ENCODE data around the gene ANKRD55. TPM values are rescaled to one million over a fixed set of nuclear protein-coding genes. Genes with fewer than 3 reads are reported as not detected.

The ANKRD55 gene
- total RNA-seq, 2 donors from 2014 or later, result not detected

DNA sequence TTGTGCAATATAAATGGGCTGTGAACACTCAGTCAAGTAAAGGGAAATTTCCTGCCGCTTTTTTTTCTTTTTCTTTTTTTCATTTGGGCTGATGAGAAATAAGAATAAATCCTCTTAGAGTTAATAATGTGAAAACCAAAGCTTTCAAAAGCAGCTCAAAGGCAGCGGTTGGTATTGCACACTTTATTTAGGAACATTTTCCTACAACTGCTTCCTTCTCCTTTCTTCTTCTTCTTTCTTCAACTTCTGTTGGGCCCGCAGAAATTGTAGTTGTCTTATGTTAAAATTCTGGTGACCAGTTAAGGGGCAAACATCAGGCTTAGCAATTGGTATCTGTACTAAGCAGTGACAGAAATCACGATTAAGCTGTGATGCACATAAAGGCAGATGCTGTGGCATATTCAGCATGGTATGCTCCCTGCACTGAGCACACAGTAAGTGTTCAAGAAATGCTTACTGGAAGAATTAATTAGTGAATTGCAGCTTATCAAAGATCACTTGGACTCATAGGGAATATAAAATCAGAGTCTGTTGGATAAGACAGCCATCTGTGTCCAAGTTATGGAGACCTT, 85.4 kb downstream of the ANKRD55 start:
- peaks cover 0 to 4% of the 10 kb centered on the region in 2 donors for H3K4me1 ChIP-seq (ENCODE audit: control insufficient read depth in 1 of 2, low read depth in 2 of 2)
- H3K36me3 ChIP-seq, result no peaks in the 10 kb centered on the region
- no peak for ATAC-seq (ENCODE audit: insufficient number of reproducible peaks, low FRiP score, low read depth)
- no peak overlapping the region for H3K27ac ChIP-seq
- no peak overlapping the region for H3K4me3 ChIP-seq
- DNase-seq (ENCODE audit: low spot score), result no peak
- no peaks in the 10 kb centered on the region for H3K9me3 ChIP-seq
- H3K27me3 ChIP-seq (replicated peaks; ENCODE audit: insufficient read depth), result no peaks in the 10 kb centered on the region
- TF ChIP-seq, protein P1, sequence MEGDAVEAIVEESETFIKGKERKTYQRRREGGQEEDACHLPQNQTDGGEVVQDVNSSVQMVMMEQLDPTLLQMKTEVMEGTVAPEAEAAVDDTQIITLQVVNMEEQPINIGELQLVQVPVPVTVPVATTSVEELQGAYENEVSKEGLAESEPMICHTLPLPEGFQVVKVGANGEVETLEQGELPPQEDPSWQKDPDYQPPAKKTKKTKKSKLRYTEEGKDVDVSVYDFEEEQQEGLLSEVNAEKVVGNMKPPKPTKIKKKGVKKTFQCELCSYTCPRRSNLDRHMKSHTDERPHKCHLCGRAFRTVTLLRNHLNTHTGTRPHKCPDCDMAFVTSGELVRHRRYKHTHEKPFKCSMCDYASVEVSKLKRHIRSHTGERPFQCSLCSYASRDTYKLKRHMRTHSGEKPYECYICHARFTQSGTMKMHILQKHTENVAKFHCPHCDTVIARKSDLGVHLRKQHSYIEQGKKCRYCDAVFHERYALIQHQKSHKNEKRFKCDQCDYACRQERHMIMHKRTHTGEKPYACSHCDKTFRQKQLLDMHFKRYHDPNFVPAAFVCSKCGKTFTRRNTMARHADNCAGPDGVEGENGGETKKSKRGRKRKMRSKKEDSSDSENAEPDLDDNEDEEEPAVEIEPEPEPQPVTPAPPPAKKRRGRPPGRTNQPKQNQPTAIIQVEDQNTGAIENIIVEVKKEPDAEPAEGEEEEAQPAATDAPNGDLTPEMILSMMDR (IDR thresholded peaks at IDR 0.05), result no peak

- Histone ChIP-seq H3K27ac (no peak overlapping the region), H3K4me1 (ENCODE audit: control insufficient read depth in 1 of 2, low read depth in 2 of 2) (peaks cover 0 to under 1% of the 10 kb centered on the region in 2 donors), H3K27me3 (replicated peaks; ENCODE audit: insufficient read depth) (no peaks in the 10 kb centered on the region), H3K4me3 (no peak overlapping the region), H3K36me3 (no peaks in the 10 kb centered on the region), H3K9me3 (no peaks in the 10 kb centered on the region)
- no peak for ATAC-seq (ENCODE audit: insufficient number of reproducible peaks, low FRiP score, low read depth)
- no peak for DNase-seq (ENCODE audit: low spot score)
- TF ChIP-seq, protein P1 (IDR thresholded peaks at IDR 0.05), result no peak
Measured at GRCh38 chr5:56147106-56147505, 86.0 kb downstream of the ANKRD55 start.

DNA sequence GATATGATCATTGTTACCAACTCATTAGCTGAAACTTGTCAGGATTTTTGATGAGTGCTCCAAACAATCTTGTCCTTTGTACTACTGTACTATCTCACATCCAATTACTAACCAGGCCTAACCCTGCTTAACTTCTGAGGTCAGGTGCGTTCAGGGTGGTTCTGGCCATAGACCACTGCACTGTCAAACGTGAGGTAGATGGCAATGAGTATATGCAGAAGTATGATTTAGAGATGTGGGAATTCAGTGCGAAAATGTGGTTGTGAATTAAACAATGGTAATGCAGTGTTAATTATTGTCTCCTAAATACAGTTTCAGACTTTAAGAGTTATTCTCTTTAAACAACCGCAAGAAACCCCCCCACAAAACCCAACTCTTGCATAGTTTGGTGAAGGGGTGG, 86.5 kb downstream of the ANKRD55 start:
- DNase-seq (ENCODE audit: low spot score) (no peak), ATAC-seq (ENCODE audit: insufficient number of reproducible peaks, low FRiP score, low read depth) (no peak)
- no peak overlapping the region for H3K27ac ChIP-seq
- TF ChIP-seq, protein P1 (IDR thresholded peaks at IDR 0.05), result no peak
- H3K36me3 ChIP-seq, result no peaks in the 10 kb centered on the region
- H3K27me3 ChIP-seq (replicated peaks; ENCODE audit: insufficient read depth), result no peaks in the 10 kb centered on the region
- H3K9me3 ChIP-seq, result no peaks in the 10 kb centered on the region
- no peaks in the 10 kb centered on the region for H3K4me1 ChIP-seq (ENCODE audit: control insufficient read depth in 1 of 2, low read depth in 2 of 2)
- H3K4me3 ChIP-seq, result no peak overlapping the region

- TF ChIP-seq, protein P1 (IDR thresholded peaks at IDR 0.05), result no peak
- no peak overlapping the region for H3K4me3 ChIP-seq
- no peaks in the 10 kb centered on the region for H3K27me3 ChIP-seq (replicated peaks; ENCODE audit: insufficient read depth)
- no peaks in the 10 kb centered on the region for H3K4me1 ChIP-seq (ENCODE audit: control insufficient read depth in 1 of 2, low read depth in 2 of 2)
- DNase-seq (ENCODE audit: low spot score), result no peak
- H3K27ac ChIP-seq, result no peak overlapping the region
- H3K9me3 ChIP-seq, result no peaks in the 10 kb centered on the region
- H3K36me3 ChIP-seq, result no peaks in the 10 kb centered on the region
- no peak for ATAC-seq (ENCODE audit: insufficient number of reproducible peaks, low FRiP score, low read depth)
Measured at GRCh38 chr5:56145511-56145910, 87.6 kb downstream of the ANKRD55 start.

GRCh38 chr5:56145106-56145505, 88.0 kb downstream of the ANKRD55 start:
- no peaks in the 10 kb centered on the region for H3K27me3 ChIP-seq (replicated peaks; ENCODE audit: insufficient read depth)
- H3K4me1 ChIP-seq (ENCODE audit: control insufficient read depth in 1 of 2, low read depth in 2 of 2), result no peaks in the 10 kb centered on the region
- H3K36me3 ChIP-seq, result no peaks in the 10 kb centered on the region
- ATAC-seq (ENCODE audit: insufficient number of reproducible peaks, low FRiP score, low read depth) (no peak), DNase-seq (ENCODE audit: low spot score) (no peak)
- no peak overlapping the region for H3K4me3 ChIP-seq
- TF ChIP-seq, protein P1 (IDR thresholded peaks at IDR 0.05), result no peak
- H3K9me3 ChIP-seq, result no peaks in the 10 kb centered on the region
- H3K27ac ChIP-seq, result no peak overlapping the region

All from thoracic aorta (tissue), 2 donors.